Activated CD4-positive, CD25-positive, alpha-beta regulatory T cell treated with anti-CD3 and anti-CD28 coated beads, Interleukin-2, amount 50 U/mL, for 24 hours (primary cell): ENCODE data around the gene ABCA4.
"Not testable (repeated sequence)": the region's sequence is repeated elsewhere in the genome, so short reads cannot be mapped to it uniquely, and the experiment has no call there.

Experiments used
- ATAC-seq, 2 donors: fragments of 150-1000 bp; cut with Tn5 transposase; one replicate each; pipeline ENCODE4 v1.10.0; 2021; ENCODE audit warnings: mild to moderate bottlenecking in 1 of 2, moderate library complexity in 1 of 2

The ABCA4 gene

DNA sequence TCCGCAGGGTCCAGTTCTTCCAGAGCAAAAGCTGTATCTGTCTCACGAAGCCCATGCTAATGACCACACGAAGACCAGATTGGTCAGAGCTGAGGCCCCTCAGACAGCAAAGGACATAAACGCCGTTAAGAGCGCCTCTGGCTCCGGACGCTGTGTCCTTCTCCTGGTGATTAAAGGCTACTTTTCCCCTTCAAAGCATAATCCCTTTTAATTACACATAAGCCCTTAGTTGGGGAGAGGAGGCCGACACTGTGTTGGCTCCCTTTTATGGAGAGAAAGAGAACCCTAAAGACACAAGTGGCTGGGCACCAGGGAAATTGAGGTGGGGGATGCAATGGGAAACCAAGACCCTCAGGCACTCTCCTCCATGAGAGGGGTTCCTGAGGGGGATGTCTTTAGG, at the start of gene ABCA4:
Gene ABCA4 (minus strand): TSS at position 158 of the 400 bp plus-strand sequence. CDS start 103 bp downstream, at position 55.
- no peak for ATAC-seq

DNA sequence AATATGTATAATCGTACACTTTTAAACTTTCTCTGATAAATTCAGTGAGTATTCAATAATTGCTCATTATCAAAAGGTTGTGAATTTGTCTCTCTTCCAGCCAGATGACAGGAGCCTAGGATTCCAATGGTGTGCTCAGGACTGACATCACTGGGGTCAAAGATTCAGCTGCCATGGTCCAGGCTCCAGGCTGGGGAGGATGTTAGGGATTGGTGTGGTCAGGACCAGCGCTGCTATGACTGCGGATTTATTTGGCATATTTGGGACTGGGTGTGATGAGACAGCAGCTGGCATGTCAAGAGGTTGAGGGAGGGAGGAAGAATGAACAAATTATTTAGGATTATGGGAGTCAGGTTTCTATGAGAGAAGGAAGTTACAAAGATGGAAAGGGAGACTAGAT, 48.2 kb upstream of the ABCA4 start:
- ATAC-seq: no peak

DNA sequence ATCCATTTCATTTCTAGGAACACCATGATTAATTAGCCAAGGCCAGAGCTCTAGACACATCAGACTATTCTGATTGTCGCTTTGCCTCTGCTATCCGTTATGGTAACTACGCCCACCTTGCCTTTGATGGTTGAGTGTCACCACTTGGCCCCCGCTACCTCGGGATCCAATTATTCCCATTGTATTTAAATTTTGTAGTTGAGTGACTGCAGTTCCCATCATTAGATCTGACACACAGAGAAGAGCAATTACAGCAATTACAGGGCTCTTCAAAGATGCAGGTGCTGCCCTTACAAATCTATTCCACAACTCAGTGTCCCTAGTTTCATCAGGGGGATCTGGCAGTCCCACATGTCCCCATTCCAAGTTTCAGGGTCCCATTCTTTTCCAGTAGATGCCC, 44.9 kb upstream of the ABCA4 start:
- ATAC-seq: no peak

DNA sequence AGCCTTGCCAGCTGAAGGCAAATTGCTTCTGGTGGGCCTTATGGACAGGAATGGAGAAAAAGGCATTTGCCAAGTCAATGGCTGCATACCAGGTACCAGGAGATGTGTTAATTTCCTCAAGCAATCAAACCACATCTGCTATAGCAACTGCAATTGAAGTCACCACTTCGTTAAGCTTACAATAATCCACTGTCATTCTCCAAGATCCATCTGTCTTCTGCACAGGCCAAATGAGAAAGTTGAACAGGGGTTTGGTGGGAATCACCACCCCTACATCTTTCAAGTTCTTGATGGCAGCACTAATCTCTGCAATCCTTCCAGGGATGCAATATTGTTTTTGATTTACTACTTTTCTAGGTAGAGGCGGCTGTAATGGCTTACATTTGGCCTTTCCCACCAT, 43.9 kb upstream of the ABCA4 start:
- ATAC-seq: not testable (repeated sequence)

DNA sequence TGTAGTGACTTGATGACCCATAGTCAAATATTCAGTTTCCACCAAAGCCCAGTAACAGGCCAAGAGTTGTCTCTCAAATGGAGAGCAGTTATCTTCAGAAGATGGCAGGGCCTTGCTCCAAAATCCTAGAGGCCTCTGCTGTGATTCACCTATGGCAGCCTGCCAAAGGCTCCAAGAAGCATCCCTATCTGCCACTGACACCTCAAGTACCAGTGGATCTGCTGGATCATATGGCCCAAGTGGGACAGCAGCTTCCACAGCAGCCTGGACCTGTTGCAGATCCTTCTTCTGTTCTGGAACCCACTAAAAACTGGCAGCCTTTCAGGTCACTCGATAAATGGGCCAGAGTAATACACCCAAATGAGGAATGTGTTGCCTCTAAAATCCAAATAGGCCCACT, 43.2 kb upstream of the ABCA4 start:
- ATAC-seq: not testable (repeated sequence)

DNA sequence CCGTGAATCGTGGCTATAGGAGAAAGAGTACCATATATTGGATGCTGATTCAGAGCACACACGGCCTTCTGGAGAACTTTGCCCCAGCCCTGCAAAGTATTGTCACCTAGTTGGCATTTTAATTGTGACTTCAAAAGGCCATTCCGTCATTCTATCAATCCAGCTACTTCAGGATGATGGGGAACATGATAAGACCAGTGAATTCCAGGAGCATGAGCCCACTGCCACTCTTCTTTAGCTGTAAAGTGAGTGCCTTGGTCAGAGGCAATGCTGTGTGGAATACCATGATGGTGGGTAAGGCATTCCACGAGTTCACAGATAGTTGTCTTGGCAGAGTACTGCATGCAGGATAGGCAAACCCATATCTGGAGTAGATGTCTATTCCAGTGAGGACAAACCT, 42.3 kb upstream of the ABCA4 start:
- not testable (repeated sequence) for ATAC-seq

DNA sequence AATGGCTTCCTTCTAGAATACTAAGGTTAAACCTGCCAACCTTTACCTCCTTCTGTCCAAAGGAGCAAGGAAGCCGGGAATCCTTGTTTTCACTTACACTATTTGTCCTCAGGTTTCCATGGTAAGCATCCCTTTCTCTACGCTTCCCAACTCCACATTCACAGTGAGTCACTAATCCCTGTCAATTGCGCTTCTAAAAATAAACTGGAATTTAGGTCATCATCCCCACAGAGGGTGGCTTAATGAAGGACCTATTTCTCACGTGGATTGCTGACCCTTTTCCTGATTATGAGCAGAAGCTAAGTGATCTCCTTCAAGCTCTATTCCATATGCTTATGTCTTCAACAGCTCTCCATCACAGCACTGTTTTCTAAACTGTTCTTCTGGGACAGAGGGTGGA, 39.9 kb upstream of the ABCA4 start:
- no peak for ATAC-seq

DNA sequence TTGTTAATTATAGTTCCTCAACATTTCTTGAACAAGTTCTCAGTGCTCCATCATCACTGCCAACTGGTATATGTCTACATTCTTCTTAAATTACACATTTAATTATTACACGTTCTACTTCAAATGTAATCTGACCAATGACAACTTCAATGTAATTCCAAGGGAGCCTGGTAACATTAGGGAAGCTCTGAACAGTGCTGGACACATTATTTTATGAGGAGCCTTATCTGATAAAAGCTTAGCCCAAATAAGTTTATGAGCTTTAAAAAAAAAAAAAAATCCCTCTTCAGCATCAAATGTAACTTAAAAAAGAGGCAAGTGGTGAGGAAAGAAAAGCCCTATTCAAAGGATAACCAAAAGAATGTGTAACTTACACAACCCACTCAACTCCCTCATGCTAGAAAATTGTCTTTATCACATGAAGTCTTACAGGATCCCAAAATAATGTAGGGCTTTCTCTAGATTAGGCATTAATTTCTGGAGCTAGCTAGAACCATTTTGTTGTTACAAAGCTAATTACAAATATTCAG, 35.2 kb upstream of the ABCA4 start:
- ATAC-seq: no peak

DNA sequence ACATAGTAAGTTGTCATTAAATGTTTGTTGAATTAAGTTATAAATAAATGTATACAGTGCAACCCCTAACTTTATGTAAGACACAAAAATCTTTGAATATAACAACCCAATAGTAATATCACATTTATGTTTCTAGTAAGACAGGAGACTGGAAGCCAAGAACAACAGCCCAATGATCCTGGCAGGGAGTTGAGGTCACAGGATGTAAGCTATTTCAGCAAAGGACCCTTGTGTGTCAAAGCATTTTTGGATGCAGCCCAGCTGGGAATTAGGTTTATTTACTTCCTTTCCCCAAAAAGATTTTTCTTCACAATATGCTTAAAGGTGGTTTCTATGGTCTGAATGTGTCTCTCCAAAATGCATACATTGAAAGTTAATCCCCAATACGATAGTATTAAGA, 34.0 kb upstream of the ABCA4 start:
- ATAC-seq: no peak

DNA sequence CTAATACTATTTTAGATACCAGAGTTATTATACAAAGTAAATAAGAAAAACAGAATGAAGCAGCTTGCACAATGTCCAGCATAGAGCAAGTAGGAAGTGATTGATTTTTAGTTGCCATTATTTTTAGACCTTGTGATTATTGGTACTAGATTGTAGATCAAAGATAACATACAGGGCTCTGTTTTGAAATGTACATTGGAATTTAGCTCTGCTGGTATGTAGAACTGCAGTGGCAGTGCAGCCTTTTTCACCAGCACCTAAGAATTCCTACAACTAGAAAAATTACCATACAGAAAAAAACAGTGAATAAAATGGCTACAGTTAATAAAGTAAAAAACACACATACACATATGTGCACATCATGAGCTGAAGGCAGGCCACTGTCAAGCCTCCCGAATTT, 32.2 kb upstream of the ABCA4 start:
- ATAC-seq: no peak

DNA sequence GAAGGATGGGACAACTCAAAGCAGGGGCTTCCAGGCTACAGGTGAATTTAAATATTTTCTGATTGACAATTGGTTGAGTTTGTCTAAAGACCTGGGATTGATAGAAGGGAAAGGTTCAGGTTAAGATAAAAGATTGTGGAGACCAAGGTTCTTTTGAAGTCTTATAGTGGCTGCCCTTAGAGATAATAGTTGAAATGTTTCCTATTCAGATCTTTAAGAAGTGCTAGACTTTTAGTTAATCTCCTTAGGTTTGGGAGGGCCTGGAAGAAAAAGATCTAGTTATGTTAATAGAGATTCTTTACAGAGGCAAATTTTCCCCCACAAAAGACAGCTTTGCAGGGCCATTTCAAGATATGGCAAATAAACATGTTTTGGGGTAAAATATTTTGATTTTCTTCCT, 28.2 kb upstream of the ABCA4 start:
- not testable (repeated sequence) for ATAC-seq

DNA sequence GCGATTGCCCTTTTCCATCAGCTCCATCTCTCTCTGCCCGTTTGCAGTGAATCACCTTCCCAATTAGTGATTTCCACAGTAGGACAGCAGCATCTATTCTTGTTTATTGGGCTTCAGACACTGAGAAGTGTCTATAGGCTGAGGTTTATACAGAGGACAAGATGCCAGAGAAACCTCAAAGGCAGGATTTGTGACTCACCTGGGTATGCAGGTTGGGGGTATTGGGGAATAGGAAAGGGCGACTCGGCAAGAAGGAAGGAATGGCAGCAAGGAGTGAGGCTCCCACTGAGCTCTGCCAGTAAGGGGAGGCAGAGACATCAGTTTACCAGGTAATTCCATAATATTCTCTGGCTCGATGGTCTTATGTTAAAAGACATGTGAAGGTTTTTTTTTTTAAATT, 25.3 kb upstream of the ABCA4 start:
- no peak for ATAC-seq

DNA sequence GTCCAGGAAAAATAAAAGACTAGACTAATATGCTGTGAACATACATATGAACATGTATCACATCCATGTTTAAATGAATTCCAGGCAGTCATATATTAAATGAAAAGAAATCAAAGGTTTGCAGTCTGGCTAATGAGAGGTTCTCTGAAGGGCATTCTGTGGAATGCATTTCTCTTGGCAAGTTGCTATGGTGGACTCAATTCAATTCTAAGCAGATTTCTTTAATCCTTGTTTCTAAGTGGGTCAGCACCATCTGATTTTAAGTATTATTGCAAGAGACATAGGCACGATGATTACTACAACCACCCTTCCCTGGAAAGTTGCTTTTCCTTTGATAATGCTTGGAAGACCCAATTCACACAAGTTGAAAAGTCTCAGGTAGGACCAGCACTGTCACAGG, 23.9 kb upstream of the ABCA4 start:
- ATAC-seq: no peak

DNA sequence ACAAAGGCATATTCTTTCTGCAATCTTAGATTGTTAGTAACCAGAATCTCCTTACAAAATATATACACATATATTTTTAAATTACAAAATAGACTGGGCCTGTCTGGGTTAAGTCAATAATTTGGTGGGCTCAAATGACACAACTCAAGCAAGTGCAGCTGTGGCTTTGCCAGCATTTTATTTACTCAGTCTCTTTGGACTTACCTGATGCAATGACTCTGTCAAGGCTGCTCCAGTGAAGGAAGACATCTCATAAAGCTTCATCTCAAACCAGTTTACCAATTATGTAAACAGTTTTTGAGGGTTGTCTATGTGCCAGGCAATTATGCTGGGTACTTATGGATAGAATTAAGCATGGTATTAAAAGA, 22.8 kb upstream of the ABCA4 start:
- ATAC-seq: no peak

DNA sequence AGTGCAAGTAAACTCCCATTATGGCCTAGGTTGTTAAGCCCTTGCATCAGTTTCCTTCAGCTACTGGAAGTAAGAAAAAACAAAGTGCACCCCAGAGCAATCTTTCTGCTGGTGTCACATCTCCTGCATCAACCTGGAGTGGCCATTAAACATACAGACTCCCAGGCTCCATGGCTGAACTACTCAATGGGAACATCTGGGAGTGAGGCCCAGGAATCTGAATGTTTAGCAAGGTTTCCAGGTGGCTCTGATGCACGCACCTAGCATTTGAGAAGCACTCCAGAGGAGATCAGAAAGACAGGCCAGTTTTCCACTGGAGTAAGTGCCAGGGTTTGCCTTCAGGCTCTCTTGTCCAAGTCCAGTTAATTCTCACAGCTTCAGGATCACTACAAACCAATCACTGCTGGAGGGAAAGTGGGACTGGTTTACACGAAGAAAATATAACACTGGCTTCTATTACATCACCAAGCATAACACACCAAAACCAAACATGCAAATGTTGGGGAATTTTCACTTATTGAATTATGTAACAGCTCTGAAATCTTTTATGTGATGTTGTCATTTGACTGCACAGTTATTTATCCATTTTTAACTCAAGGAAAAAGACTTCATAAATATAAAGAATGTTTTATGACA, 22.3 kb upstream of the ABCA4 start:
- ATAC-seq: no peak

DNA sequence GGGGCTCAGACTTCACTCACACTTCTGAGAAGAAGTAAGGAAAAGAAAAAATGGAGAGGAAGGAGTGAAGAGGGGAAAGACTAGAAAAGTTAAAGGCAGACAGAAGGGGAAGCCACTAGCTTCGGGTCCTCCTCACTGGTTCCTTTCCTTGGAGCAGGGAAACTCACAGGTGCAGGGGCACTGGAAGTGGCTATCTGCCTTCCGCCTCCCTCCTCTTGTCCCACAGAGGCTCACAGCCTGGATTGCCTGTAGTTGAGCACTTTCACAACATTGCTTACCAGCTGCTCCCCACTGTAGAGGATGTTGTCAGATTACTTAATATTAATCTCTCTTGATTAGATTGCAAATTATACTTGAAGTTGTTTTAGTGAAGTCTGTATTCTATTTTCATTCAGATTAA, 21.6 kb upstream of the ABCA4 start:
- no peak for ATAC-seq

DNA sequence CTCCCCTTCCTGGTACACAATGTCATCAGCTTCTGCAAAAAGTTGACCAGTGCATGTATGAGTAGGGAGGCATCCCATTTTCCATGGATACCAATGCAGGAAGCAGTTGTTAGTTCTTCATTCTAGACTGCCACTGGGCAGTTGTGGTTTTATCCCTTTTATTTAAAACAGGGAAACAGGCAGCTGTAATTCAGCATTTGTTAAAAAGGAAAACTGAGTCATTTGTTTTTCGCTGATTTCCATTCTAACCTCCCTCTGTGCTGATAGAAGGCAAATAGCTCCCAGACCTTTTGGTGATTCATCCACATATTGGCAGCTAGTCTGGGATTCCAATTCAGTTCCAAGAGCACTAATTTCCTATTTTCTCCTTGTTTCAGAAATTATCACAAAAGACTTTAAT, 21.1 kb upstream of the ABCA4 start:
- ATAC-seq: no peak

DNA sequence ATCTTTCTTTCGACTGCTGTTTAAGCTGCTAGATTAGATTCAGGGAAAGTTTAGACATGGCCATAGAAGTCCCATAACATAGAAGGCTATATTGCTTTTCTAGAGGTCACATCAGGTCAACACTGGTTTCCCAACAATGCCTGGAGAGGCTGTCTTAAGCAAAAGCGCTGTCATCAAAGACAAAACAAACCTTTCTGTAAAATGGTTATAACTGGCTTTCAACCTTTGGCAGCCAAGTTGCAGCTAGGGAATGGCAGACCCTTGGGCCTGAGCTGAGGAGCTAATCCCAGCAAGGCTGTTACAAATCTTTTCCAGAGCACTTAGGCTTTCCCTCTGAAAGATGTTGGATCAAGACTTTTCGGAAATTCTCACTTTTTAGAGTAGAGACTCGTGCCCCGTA, 11.2 kb upstream of the ABCA4 start:
- ATAC-seq: no peak

DNA sequence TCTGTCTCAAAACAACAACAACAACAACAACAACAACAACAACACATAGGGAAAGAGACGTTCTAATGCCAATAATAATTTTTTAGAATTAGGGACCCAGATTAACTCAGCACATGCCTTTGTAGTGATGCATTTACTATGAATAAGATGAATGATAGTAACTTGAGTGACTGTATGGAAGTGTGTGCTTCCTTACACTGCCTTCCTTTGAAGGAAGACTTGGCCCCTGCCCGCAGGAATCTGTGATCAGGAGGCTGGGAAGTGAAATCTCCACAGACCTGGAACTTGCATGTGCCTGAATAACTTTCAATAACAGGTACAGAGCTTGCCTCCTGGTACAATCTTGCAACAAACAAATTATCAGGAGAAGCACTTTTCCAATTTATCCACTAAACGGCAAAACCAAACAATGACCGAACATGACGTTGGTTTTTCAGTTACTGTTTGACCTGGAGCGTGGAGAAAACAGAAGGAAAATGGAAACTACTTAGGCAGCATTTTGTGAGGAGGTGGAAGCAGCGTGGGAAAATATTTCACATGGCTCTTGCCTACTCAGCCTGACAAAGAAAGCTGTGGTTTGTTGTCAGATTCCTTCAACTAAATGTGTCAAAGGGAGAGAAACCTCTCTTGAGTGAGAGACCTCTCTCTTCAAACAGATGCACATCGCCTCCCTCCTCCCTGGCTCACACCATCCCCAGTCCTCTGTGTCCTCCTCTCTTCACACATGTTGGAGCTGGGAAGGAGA, 10.1 kb upstream of the ABCA4 start:
- ATAC-seq: no peak

DNA sequence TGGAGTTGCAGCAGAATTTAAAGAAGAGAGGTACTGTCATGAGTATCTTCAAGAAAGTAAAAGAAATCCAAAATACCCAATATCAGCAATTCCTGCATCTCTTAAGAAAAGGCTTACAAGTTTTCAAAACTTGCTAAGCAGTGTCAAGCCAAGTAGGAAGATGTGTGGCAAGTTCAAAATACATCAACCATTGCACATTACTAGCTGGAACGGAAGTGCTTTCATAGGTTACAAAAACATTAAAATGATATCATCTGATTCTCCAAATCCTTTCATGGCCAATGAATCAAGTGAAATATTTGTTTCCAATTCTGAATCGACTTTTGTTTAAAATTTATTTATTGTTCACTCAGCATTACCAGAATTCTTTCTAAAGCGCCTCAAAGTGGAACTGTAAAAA, 5.7 kb upstream of the ABCA4 start:
- ATAC-seq: no peak

DNA sequence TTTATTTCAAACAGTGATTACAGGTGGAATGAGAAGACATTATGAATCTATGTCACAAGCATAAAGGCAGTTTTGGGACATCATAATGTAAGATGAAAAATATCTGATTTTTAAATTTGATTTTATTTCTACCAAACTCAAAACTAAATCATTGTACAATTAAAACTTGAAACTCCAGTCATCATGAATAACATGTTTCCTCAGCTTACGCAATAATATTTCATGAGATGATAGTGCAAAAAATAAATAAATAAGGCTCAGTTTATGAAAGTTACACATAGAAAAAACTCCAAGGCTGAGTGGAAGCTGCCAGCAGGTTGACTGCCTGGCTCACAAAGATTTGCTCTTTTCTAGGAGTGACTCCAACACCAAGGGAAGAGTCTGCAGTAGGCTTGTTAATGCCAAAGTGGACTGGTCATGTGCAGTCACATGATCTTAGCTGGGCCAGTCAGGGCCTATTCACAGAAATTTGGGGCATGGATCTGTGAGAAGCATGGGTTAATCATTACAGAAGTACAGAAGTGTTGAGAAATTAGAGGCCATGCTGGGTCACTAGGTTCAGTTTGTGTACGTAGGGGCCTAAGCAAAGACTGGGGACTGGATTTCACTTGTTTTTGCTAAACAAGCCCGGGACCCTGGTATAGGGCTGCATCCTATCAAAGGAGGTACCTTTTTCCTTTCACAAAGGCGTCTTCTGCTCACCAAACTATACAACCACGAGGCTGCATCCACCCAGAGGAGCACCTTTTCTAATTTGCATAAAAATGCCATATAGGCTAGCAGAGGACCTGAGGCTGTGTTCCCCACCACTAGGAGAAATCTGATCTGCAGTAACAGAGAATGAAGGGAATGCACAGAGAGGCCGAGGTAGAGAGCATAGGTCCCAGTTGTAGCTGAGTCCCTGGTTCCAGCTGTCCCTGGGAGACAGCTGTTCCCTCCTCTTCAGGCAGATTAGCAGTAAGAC, 4.9 kb upstream of the ABCA4 start:
- ATAC-seq: no peak

DNA sequence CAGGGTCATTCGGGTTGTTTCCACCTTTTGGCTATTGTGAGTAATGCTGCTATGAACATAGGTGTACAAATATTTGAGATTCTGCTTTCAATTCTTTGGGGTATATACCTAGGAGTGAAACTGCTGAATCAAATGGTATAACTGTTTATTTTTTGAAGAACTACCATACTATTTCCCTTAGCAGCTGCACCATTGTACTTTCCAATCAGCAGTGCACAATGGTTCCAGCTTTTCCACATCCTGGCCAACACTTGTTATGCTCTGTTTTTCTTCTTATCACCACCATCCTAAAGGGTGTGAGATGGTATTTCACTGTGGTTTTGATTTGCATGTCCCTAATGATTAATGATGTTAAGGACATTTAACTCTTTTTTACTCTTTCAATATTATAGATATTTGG, 3.6 kb upstream of the ABCA4 start:
- ATAC-seq: no peak

DNA sequence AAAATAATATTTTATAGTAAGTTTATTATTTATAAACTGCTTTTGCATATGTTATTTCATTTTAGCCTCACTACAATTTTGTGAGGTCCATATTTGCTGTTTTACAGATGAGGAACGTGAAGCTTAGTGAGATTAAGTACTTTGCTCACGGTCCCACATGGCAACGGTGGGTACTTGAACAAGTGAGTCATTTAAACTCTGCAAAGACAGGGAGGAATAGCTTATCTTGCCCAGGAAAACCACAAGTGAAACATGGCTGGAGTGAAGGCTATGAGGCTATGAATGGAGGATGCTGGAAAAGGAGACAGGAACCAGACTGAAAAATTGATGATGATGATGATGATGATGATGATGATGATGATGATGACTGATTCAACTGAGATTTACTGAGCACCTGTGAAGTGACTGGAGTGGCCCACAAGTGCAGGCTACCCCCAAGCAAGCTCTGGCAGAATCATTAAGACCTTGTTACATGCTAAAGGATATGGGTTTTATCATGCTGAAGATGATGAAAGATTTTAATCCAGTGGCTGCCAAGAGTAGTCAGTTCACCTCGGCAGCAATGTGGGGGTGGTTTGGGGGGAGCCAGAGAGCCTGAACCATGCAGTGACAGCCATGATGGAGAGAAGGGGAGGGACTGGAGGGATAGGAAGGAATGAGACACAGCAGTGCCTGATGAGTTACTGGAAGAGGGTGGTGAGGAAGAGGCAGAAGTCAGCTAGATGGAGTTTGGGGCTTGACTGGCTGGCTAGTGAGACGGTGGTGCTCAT, 1.4 kb upstream of the ABCA4 start:
- ATAC-seq: no peak
